ENCODE measurements around the gene NALCN.

The NALCN gene

DNA sequence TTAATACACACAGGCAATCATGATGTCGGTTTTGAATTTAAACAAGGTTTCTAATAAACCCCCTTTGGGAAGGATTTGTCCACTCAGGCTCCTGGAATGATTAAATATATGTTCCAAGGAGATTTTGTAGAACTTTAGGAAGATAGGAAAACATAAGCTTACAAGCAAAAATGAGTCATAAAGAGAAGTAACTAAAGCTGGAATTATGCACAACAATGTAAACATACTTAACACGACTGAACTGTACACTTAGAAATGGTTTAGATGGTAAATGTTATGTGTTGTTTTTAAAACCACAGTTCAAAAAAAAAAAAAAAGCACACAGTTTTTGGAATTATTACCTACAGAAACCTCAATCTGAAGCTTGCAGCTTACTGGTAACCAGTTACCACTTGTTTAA lies 304.4 kb downstream of the NALCN start:
- no peak for DNase-seq

GRCh38 chr13:101109005-101109404 lies 307.3 kb downstream of the NALCN start:
- no peak for DNase-seq

DNA sequence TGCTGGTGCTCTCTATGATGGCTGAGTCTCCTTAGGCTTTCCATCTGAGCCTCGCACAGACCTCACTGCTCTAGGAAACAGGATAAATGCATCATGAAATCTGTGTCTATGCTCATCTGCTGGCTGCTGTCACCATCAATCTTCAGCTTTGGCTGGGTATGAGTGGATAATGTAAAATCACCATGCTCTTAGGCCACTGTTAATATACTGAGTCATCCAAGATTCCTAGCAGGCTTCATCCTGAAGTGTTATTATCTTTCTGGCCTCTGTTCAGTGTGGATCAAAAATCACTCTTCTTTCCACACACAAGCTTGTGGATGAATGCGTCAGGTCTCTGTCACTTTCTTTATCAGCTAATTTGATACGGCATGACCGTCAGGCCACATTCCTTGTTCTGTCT lies 317.4 kb downstream of the NALCN start:
- no peak for DNase-seq

- no peak for DNase-seq
Observed at GRCh38 chr13:101092985-101093384, 323.3 kb downstream of the NALCN start.

DNA sequence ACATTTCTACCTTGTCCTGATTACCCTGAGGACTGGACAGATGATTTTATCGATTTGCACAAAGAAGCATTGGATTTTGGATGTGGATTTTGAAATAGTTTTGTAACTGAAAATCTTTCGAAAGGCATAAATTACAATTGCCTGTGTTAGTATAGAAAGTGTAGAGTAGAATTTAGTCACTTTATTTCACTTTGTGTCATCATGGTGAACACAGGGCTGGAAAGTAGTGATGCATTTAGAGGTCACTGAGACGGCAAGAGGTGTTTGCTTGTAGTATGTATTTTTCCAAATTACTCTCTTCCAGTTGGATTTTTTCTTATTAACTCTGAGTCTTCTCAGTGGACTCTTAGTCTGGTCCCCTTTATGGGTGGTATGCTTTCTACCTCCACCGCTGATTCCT lies 326.0 kb downstream of the NALCN start:
- DNase-seq = no peak

DNA sequence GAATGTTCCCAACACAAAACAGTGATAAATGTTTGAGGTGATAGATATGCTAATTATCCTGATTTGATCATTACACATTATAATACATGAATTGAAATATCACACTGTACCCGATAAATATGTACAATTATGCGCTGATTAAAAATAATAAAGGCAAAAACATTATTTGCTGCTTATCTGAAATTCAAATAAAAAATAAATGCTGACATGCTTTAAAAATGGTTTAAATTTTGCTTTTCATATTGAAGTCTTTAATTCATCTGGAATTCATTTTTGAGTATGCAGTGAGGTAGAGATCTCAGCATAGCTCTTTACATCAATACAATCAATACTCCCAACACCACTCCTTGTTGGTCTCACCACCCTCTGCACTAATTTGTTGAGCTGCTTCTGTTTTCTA lies 330.8 kb downstream of the NALCN start:
- no peak for DNase-seq

DNA sequence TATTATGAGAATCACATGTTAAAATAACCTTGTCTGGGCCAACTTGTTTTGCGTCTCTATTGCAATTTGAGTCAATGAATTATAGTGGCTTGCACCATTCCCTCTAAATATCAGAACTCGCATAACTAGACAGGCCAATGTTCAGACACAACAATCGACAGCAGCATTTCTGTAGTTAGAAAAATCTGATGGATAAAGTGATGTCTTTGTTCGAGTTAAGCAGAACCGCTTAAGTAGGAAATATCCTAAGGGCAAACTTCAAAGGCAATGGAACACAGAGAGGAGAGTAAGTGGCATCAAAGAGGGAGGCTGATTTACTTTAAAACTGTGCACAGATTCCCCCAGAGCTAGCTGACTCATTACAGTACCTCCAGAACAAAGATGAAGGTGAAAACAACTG lies 333.9 kb downstream of the NALCN start:
- no peak for DNase-seq

GRCh38 chr13:101080616-101081015 lies 335.7 kb downstream of the NALCN start:
- DNase-seq = no peak

DNA sequence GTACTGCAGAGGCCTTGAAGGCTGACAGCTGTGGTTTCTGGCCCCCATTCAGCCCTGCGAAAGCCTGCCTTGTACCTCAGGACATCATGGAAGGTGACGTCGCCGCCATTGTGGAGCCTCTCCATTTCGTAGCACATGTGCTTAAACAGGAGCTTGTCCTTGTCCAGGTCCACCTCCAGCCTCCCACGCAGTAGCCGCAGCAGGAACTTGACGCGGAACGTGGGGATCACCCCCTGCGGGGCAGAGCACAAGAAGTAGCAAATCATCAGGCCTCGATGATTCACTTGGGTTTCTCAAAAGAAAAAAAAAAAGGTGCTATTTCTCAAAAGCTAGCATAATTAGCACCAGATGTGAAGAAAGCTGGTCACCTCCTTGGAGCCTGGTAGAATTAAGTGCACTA lies 351.0 kb downstream of the NALCN start:
- DNase-seq = no peak

DNA sequence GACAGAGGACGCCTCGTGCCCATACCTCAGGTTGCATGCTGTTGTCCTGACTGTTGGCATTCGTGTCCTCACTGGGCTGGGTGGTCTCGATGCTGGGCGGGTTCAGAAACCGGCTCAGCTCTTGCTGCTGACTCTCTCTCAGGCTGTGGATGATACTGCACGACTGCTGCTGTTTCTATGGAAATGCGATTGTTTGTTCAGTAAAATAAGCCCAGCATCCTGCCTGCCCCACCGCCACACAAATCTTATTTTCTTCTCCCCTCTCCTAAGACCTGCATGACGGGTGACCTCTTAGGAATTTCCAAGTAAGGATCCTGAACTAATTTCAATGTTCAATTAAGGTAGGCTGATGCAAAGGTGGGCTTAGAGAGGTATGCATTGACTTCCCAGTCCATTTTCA lies 356.5 kb downstream of the NALCN start:
- no peak for DNase-seq

DNA sequence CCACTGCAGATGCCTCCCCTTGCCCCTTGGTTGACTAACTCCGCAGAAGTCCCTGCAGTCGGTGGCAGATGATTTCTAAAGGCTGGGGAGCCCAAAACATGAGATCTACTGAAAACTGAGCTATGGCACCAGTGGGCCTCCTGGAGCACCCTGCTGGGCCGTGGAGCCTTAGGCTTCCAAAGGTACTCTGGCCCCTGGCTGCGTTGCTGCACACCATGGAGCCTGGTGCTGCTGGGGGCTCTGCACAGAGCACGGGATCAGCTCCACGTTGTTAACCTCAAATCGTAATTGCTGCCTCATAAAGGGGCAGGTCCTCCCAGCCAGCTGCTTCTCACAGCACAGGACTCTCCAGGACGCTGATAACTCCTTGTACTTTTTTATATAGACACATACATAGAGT lies 357.5 kb downstream of the NALCN start:
- no peak for DNase-seq

DNA sequence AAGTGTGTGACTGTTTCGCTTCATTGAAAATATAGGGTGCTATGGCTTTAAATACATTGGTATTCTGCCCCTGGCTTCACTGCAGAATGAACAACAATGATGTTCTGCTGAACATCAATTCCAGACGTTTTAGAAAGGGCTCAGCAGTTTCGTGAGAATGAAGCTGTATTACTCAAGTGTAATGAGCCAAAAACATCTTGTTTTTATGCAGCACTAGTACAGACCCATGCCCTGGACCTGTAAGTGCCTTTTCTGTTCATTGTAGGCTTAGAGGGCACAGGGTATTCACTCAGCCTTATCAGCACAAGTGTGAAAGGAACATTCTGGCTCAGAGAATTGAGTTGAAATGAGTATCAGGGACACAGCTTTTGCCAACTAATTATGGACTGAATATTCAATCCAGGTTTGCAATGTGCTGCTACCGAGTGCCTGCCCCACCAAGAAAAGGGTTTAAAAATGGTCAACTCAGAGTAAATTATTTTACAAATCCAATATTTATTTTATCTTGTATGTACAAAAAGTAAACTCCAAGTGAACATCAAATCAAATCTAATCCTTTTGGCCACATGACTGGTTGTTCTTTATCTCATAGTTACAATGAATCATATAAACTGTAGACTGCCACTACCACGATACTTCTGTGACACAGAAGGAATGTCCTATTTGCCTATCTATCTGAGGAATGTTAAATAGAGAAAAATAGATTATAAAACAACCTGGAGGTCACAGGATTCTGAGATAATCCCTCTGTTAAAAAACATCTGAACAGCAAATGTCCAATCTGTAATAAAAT lies 362.8 kb downstream of the NALCN start:
- DNase-seq = no peak

- DNase-seq = no peak
Observed at GRCh38 chr13:101049166-101049850, 367.0 kb downstream of the NALCN start.

DNA sequence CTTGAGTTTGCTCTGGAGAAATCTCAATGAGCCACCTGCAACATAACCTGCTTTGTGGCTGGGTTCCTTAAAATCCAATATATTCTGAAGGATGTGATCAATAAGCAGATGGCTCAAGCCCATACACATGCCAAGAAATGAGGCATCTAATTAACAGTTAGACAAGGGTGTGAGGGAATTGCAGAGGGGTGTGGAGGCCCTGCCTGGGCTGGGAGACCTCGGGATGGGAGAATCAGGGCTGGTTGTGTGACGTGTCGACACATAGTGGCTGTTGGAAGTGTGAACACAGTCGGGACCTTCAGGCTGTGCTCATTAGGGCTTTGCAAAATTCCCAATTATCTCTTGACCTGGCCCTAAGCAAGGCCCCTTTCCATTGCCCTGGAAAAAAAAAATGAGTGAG lies 379.8 kb downstream of the NALCN start:
- DNase-seq = no peak

DNA sequence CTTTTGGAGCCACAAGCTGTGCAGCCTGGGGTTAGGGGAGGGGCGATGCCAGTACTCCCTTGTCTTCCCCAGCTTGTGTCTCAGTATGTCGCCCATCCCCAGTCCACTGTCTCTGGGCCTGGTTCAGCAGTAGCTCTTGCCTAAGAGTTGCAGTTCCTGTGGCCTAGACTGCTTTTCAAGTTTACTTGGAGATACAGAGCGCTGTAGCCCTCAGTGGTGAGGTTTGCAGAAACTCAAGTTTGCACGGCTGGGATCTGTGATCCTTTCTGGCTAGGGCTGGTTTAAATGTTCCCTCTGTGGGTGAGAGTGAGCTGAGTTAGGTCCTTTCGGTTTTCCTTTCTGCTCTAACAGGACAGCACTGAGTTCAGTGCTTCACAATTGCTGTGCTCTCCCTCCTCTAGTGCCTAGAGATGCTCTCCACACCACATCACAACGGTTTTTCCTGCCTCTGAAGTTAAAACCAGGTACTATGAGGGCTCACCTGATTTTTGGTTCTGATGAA lies 381.1 kb downstream of the NALCN start:
- no peak for DNase-seq

- DNase-seq = no peak
Observed at GRCh38 chr13:101026736-101027398, 389.4 kb downstream of the NALCN start.

DNA sequence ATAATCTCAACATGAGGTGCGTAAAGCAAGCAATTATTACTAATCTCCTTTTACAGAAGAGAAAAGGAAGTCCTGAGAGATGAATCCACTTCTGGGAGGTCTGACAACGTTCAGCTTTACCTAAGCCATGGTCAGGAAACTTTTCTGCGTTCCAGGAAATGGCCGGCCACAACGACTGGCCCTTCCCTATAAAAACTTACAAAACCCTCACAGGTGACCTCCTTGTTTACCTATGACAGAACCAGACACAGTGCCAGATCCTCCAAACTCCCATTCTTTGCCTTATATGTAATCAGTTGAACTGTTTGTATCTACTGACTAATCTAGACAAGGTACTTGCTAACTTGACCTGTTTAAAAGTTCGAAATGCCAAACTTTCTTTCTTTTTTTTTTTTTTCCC lies 390.0 kb downstream of the NALCN start:
- no peak for DNase-seq

DNA sequence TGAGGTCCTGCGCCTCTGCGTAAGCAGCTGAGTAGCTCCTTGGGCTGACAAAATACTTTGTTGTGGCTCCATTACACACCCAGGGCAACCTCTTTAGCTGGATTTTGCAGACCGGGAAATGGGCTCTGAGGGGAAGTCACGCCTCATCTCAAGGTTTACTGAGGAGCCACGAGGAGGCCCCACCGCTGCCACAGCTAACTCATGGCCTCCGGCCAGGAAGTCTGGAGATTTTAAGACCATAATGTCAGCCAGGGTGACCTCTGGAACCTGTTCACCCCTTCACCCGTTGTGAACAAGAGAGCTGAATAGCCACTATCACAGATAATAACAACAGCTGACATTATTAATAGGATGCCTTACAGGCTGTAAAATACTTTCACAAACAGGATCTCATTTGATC lies 390.4 kb downstream of the NALCN start:
- no peak for DNase-seq

DNA sequence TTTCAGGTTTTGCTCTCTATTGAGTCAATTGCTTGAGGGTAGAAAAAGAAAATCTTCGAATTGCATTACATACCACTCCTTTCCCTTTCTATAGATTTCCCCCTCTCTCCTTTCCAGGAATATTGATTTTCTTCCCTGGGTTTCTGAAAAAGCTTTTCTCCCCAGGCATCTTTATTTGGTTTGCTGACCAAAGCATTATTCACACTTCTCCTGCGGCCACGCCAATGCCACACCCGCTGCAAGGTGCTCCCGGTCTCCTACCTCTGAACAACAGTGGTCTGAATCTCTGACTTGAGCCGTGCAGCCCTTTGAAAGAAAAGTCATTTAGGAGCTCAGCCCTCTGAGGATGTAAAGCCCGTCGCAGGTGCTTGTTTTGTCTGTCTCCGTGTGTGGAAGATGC lies 390.8 kb downstream of the NALCN start:
- no peak for DNase-seq

DNA sequence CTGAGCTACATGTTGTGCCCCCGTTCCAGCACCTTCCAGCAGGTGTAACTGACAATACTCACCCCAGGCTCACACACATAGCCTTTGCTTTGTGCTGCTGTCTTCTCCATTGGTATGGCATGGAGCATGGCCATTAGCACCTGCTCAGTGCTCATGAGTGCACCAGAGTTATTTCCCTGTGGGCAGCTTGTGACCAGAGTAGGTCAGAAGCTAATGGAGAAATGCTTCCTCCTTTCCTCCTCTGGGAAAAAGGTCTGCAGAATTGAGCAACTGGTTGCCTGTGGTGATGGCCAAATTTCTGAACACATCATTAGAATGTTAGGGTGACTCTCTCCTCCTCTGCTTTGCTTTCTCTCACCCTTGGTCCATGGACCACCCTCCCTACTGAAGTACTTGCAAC lies 397.2 kb downstream of the NALCN start:
- no peak for DNase-seq

- DNase-seq = no peak
Observed at GRCh38 chr13:101018720-101019119, 397.6 kb downstream of the NALCN start.

DNA sequence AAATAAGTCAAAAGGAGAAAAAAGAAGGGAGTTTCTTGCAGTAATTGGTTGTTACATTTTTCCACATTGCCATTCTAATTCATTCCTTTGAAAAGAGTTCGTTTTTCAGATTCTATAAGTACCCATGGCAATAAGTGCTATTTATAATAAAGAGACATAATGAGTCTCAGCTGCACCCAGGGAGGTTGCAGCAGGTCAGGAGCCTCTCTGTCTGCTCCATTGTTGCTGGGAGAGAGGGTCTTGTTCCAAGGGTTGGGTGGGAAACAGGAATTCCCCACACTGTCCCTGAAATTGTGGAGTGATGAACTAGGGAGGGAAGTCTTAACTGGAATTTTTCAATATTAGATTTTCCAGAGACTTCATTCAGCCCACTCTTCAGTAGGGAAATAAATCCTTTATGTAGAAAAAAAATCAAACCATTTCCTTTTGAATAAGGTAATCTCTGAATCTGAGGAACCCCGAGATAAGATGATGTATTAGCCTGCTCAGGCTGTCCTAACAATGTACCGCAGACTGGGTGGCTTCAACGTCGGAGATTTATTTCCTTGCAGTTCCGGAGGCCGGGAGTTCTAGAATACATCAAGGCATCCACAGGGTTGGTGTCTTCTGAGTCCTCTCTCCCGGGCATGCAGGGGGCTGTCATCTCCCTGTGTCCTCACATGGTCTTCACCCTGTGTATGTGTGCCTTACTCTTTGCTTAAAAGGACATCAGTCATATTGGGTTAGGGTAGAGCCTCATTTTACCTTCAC lies 399.0 kb downstream of the NALCN start:
- no peak for DNase-seq

DNA sequence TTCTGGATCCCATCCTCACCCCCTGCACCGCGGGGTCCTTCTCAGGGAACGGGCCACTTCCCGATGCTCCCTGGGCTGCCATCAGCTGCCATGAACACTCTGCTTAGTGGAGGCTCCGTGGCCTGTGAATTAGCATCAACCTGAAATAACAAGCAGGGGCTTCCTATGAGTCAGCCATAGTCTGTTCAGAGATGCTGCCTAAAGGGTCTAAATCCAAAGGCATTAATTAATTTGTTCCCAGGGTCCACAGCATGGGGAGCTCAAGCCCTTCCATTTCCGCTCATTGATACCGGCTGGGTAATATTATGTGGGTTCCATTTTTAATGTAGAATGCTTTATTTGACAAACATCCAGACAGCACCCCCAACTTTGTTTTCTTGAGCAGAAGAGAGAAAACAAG lies 399.8 kb downstream of the NALCN start:
- DNase-seq = no peak
